CD4-positive, alpha-beta T cell (primary cell): ENCODE measurements around the gene RGL1. TPM values are rescaled to one million over a fixed set of nuclear protein-coding genes. Genes with fewer than 3 reads are reported as not detected.

Experiments
- ATAC-seq: fragments of 200-7000 bp; cut with Tn5 transposase; one replicate; pipeline ENCODE4 v1.10.0; 2022; ENCODE audit warnings: mild to moderate bottlenecking; ENCODE audit not compliant: poor library complexity
- CTCF ChIA-PET: fragments of 350-600 bp; sonication (Branson Sonifier 250); formaldehyde crosslinking; loops from one replicate; lab custom pipeline; 2021; ENCODE audit warnings: antibody characterized with exemption, inconsistent platforms; lab: Charles Lee
- POLR2A ChIA-PET: fragments of 350-600 bp; sonication (Branson Sonifier 250); formaldehyde crosslinking; loops from one replicate; lab custom pipeline; 2021; ENCODE audit warnings: antibody characterized with exemption, inconsistent platforms; lab: Charles Lee
- DNase-seq, 14 experiments: peaks; one replicate each; pipeline ENCODE4 v3.0.0-alpha.2; 2013 to 2020; ENCODE audit warnings: mixed read lengths in 2 of 14
- H3K27ac ChIP-seq, 2 donors: one replicate each; pipeline versions ENCODE4 v1.5.1 to v1.7.0; 2013; ENCODE audit warnings: low read length in 2 of 2, low read depth in 1 of 2, mild to moderate bottlenecking in 1 of 2
- H3K27me3 ChIP-seq, 2 experiments: 1 replicate in 1 of 2; 2 replicates in 1 of 2; pipeline versions ENCODE4 v1.6.1 to v1.7.0; 2013; ENCODE audit warnings: low read length in 2 of 2, control low read depth in 1 of 2, mild to moderate bottlenecking in 1 of 2, moderate library complexity in 1 of 2; ENCODE audit not compliant: insufficient read depth in 2 of 2, control insufficient read depth in 1 of 2
- H3K36me3 ChIP-seq: one replicate; pipeline ENCODE4 v1.6.1; 2013; ENCODE audit warnings: low read length, control low read depth; ENCODE audit not compliant: insufficient read depth
- H3K4me1 ChIP-seq: one replicate; pipeline ENCODE4 v1.6.1; 2013; ENCODE audit warnings: low read length, control low read depth; ENCODE audit not compliant: insufficient read depth
- H3K4me3 ChIP-seq: one replicate; pipeline ENCODE4 v1.5.1; 2013; ENCODE audit warnings: mild to moderate bottlenecking, low read length, moderate library complexity
- H3K9me3 ChIP-seq, 2 experiments: 1 replicate in 1 of 2; 2 replicates in 1 of 2; pipeline versions ENCODE4 v1.6.1 to v1.7.0; 2013; ENCODE audit warnings: low read length in 2 of 2, mild to moderate bottlenecking in 2 of 2, control low read depth in 1 of 2, moderate library complexity in 1 of 2; ENCODE audit not compliant: control insufficient read depth in 1 of 2, insufficient read depth in 1 of 2
- H3K27ac Mint-ChIP-seq: one replicate; pipeline ENCODE4 v1.8.0; 2020; ENCODE audit warnings: mixed read lengths
- H3K27me3 Mint-ChIP-seq: one replicate; pipeline ENCODE4 v1.8.0; 2021; ENCODE audit warnings: mixed read lengths
- H3K36me3 Mint-ChIP-seq: one replicate; pipeline ENCODE4 v1.8.0; 2021; ENCODE audit warnings: low read depth, mixed read lengths
- H3K4me1 Mint-ChIP-seq: one replicate; pipeline ENCODE4 v1.8.0; 2021; ENCODE audit warnings: low read depth, mixed read lengths
- H3K4me3 Mint-ChIP-seq: one replicate; pipeline ENCODE4 v1.8.0; 2020; ENCODE audit warnings: mild to moderate bottlenecking, mixed read lengths
- H3K9me3 Mint-ChIP-seq: one replicate; pipeline ENCODE4 v1.8.0; 2020; ENCODE audit warnings: mixed read lengths
- CTCF ChIP-seq: fragments of 200-600 bp; IDR thresholded peaks from one replicate; pipeline ENCODE4 v1.8.0; 2022; ENCODE audit warnings: antibody characterized with exemption, mild to moderate bottlenecking
- intact Hi-C, 2 experiments: fragments of 100-400 bp; cut with DNase I in 1 of 2; cut with micrococcal nuclease in 1 of 2; formaldehyde crosslinking; loops; one replicate each; pipeline versions ENCODE4 v1.15.1 to v1.9.0; 2023 to 2025; cut with DNase I, micrococcal nuclease
- total RNA-seq, 174 experiments: library from RNA in 2 of 174; stranded (reverse) in 2 of 174; gene quantifications; one replicate each; pipeline ENCODE4 v1.2.3 and lab custom pipeline; 2021 to 2026

The RGL1 gene
- total RNA-seq, 2 experiments from 2014 or later: 1.2 to 1.8 TPM

GRCh38 chr1:183925947-183926346 is 121.0 kb downstream of the RGL1 start:
- intact Hi-C loops: loop anchor here in 1 of 2 experiments (10.0 kb wide), 1 partner anchor 299 kb away; no protein-coding TSS in a partner anchor
- Mint-ChIP-seq H3K27ac (no peak overlapping the region), H3K9me3 (no peaks in the 10 kb centered on the region), H3K36me3 (peaks cover 9% of the 10 kb centered on the region), H3K4me3 (no peak overlapping the region), H3K4me1 (peaks cover 3% of the 10 kb centered on the region), H3K27me3 (no peaks in the 10 kb centered on the region)
- Histone ChIP-seq H3K4me1 (no peaks in the 10 kb centered on the region), H3K27ac (no peak overlapping the region), H3K27me3 (no peaks in the 10 kb centered on the region), H3K36me3 (peaks cover 4% of the 10 kb centered on the region), H3K4me3 (no peak overlapping the region), H3K9me3 (no peaks in the 10 kb centered on the region)
- POLR2A ChIA-PET: no interaction called here
- CTCF ChIA-PET: no interaction called here
- no peak for TF ChIP-seq CTCF
- ATAC-seq: no peak
- no peak for DNase-seq

DNA sequence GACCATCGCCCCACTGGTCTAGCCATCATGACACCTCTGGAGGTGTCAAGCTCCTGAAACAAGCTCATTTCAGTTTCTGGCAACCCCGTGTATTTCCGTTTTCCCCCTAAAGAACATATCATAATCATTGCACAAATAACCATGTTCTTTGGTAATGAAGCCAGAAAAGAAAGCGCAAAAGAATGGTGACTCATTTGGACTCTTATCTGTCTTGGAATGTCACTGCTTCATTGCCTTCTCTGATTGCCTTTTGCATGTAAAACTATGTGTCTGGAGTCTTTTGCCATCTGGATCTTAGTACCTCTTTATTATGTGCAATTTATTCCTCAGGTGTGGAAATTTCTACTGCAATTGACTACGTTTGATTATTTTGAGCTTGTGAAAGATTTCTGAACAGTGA is 122.1 kb downstream of the RGL1 start:
- peaks cover 9% of the 10 kb centered on the region for H3K36me3 Mint-ChIP-seq
- Histone ChIP-seq H3K27me3 (no peaks in the 10 kb centered on the region), H3K27ac (no peak overlapping the region), H3K4me3 (no peak overlapping the region), H3K9me3 (no peaks in the 10 kb centered on the region), H3K36me3 (peaks cover 4% of the 10 kb centered on the region), H3K4me1 (no peaks in the 10 kb centered on the region)
- H3K4me3 Mint-ChIP-seq: no peak overlapping the region
- no peaks in the 10 kb centered on the region for H3K27me3 Mint-ChIP-seq
- no peak overlapping the region for H3K27ac Mint-ChIP-seq
- POLR2A ChIA-PET: no interaction called here
- CTCF ChIA-PET: interaction anchor here (1.0 kb wide), 1 partner anchor 12 kb away, joined by 3 read pairs; no protein-coding TSS in a partner anchor
- H3K9me3 Mint-ChIP-seq: no peaks in the 10 kb centered on the region
- DNase-seq: no peak
- no peak for ATAC-seq
- TF ChIP-seq CTCF: no peak
- intact Hi-C loops: loop anchor here in 1 of 2 experiments (10.0 kb wide), 1 partner anchor 298 kb away; no protein-coding TSS in a partner anchor
- H3K4me1 Mint-ChIP-seq: peaks cover 3% of the 10 kb centered on the region

DNA sequence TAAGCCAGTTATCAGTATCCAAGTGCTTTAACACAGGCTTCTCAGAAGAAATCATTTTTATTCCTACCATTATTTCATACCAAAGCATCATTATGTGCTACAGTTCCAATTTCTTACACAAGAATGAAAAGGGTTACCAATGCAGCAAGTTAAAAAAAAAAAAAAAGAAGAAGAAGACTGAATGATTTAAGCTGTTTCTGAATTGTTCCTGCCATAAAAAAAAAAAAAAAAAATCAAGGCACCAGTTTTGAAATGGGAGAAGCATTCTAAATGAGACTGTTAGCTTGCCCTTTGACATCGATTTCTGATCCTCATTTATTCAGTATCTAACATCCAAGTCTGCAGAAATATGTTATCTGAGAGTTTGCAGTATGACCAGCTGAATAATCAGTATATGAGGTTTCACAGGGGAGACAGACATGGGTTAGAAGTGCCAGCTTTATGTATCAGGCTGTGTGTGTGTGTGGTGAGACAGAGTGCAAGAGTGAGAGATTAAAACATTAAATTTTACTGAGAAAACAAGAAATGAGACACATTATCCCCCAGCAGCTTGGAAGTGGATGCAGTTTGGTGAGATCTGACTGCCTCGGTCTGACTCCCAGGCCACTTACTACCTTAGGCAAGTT is 126.8 kb downstream of the RGL1 start:
- H3K4me3 Mint-ChIP-seq: no peak overlapping the region
- ChIA-PET CTCF (interaction anchor here (0.7 kb wide), 1 partner anchor 24 kb away, joined by 3 read pairs; no protein-coding TSS in a partner anchor), POLR2A (interaction anchor here (1.0 kb wide), 1 partner anchor 25 kb away, joined by 3 read pairs; no protein-coding TSS in a partner anchor)
- ATAC-seq (no peak), DNase-seq (no peak)
- H3K9me3 Mint-ChIP-seq: no peaks in the 10 kb centered on the region
- Histone ChIP-seq H3K36me3 (no peaks in the 10 kb centered on the region), H3K27me3 (no peaks in the 10 kb centered on the region), H3K27ac (no peak overlapping the region), H3K4me1 (no peaks in the 10 kb centered on the region), H3K4me3 (no peak overlapping the region), H3K9me3 (no peaks in the 10 kb centered on the region)
- H3K27me3 Mint-ChIP-seq: no peaks in the 10 kb centered on the region
- no peaks in the 10 kb centered on the region for H3K36me3 Mint-ChIP-seq
- H3K27ac Mint-ChIP-seq: no peak overlapping the region
- TF ChIP-seq CTCF: no peak
- H3K4me1 Mint-ChIP-seq: peaks cover 3% of the 10 kb centered on the region
- intact Hi-C loops: no loop called here
